Caki2 (cell line): Measurements from ENCODE around the gene FAM24B. TPM values are rescaled to one million over a fixed set of nuclear protein-coding genes. Genes with fewer than 3 reads are reported as not detected.
"Not testable (repeated sequence)": the region's sequence is repeated elsewhere in the genome, so short reads cannot be mapped to it uniquely, and the experiment has no call there.

Experiments used
- DNase-seq: peaks from one replicate; pipeline ENCODE4 v3.0.0-alpha.2; 2015; ENCODE audit warnings: low read depth
- in situ Hi-C: cut with HindIII; loops from 2 replicates; pipeline ENCODE4 v1.10.0; 2016; ENCODE audit warnings: low sequenced_read_pairs, low pct_unique_long_range_greater_than_20kb, mixed read lengths
- total RNA-seq: library from RNA; depleted of rRNA; stranded (reverse); fragments of >200 nt; shearing (Covaris generic); gene quantifications from 2 replicates; pipeline ENCODE4 v1.2.3, GENCODE V29; 2014; ENCODE audit warnings: low replicate concordance

Gene FAM24B
- total RNA-seq, 1 experiment from 2014 or later, result 2.5 TPM

GRCh38 chr10:122863216-122864193 lies 15.9 kb downstream of the FAM24B start:
- DNase-seq, result no peak
- in situ Hi-C loops, result no loop called here

DNA sequence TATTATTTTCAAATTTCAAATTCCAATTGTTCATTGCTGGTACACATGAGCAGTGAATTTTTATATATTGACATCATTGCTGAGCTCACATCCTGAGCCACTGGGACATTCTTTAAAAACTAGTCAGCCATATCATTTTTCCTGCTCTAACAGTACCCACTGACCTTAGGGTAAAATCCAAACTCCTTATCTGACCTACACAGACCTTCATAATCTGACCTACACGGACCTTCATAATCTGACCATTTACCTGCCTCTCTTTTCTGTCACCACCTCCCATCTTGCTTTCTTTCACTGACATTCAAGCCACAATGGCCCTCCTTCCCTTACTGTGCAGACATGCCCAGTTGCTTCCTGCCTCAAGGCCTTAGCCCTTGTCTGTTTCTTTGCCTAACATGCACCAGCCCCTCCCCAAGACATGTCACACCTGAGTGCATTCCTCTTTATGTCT lies 17.6 kb downstream of the FAM24B start:
- in situ Hi-C loops, result no loop called here
- DNase-seq, result peak; percentile 45

DNA sequence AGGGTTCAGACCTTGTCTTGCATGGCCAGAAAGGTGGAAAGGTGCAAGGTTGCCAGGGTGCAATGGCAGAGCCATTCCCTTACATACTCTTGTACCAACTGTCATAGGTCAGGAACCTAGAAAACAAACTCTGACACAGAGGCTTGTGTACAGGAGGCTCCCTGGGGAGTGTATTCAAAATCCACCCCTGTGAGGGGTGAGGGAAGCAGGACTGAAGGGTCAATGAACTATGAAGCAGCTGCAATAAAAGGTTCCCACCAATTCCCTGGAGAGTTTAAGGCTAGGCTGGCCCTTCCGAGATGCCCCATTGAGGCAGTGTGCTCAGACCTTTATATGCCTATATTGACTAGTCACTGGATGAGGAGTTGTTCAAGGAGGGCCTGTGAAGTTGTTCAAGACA lies 19.9 kb downstream of the FAM24B start:
- in situ Hi-C loops, result no loop called here
- no peak for DNase-seq

DNA sequence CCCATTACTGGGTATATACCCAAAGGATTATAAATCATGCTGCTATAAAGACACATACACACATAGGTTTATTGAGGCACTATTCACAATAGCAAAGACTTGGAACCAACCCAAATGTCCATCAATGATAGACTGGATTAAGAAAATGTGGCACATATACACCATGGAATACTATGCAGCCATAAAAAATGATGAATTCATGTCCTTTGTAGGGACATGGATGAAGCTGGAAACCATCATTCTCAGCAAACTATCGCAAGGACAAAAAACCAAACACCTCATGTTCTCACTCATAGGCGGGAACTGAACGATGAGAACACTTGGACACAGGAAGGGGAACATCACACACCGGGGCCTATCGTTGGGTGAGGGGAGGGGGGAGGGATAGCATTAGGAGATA lies 21.3 kb downstream of the FAM24B start:
- DNase-seq, in situ Hi-C loops: not testable (repeated sequence)

DNA sequence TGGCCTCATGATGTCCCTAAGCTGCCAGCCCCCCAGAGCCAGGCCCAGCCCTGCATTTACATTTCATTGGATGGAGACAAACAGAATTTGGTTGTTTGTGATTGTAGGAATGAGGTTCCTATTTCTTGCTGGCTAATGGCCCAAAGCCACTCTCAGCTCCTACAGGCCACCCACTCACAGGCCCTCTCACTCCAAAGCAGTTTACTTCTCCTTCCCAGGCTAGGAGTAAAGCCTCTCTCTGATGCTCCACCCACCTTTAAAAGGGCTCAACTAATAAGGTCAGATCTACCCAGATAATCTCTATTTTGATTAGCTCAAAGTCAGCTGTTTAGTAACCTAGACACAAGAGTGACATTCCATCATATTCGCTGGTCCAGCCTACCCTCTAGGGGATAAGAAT lies 22.5 kb downstream of the FAM24B start:
- in situ Hi-C loops, result no loop called here
- no peak for DNase-seq

GRCh38 chr10:122855745-122856144 lies 23.6 kb downstream of the FAM24B start:
- in situ Hi-C loops, result no loop called here
- no peak for DNase-seq

DNA sequence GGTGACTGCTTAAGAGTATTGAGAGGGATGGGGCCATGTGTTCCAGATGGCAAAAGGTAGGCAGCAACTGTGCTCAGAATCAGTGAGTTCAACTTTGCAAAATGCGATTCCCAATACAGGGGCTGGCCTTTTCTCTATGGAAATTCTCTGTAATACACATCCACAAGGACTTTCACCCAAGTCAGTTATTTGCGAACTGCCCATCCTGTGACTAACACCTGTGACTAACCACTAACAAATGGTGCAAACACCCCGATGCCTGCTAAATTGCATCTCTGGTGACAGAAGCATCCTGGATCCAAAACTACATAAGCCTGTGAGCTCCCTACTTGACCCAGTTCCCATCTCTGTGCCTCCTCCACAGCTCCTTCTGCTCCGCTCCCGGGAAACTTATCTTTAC lies 24.7 kb downstream of the FAM24B start:
- in situ Hi-C loops, result no loop called here
- peak; percentile 13 for DNase-seq

DNA sequence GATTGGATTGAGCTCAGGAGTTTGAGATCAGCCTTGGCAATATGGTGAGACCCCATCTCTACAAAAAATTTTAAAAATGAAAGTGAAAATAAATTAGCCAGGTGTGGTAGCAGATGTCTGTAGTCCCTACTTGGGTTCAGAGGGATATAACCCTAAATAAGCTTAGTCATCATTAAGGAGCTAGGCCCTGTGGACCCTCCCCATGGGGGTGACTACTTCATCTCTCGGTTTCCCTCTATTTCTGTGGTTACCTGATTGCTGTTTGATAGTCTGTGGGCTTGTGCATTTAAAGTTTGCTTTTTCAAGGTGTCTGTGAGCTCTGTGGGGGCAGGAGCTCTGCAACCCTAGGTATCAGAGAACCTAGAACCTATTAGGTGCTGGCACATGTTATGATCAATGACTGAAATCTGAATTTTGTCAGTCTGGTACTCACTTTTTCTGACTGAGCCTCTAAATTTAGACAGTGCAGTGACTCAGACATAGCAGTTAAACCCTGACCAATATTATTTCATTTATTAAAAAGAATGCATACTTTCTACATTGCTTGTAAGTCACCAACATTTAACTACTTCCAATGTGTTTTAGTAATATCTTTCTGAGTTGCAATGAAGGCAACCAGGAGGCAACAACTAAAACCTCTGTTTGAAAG lies 25.6 kb downstream of the FAM24B start:
- no peak for DNase-seq
- in situ Hi-C loops, result no loop called here

- in situ Hi-C loops, result no loop called here
- peak; percentile 39 for DNase-seq
Observed at GRCh38 chr10:122852261-122852660, 27.1 kb downstream of the FAM24B start.

GRCh38 chr10:122850705-122851640 lies 28.4 kb downstream of the FAM24B start:
- peak; percentile 35 for DNase-seq

GRCh38 chr10:122849900-122850605 lies 29.3 kb downstream of the FAM24B start:
- peak; percentile 42 for DNase-seq
- in situ Hi-C loops, result no loop called here

More at GRCh38 chr10:122850705-122851640, 28.4 kb downstream of the FAM24B start:
- in situ Hi-C loops, result no loop called here

DNA sequence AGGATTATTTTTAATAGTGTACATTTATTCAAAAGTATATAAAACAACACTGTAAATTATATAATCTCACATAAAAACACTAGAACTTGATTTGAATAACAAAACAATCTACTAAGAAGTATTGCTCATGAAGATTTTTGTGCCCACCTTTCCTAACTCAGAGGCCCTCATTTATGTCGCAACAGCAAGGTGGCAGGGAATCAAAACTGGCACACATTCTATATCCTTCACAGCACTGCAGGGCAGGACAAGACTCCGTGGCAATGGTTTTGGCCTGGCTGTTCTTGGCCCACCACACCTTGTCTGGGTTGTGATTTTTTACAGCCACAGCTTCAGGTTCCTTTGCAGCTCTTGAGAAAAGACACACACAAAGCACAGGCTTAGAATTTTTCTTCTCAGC lies 30.3 kb downstream of the FAM24B start:
- no peak for DNase-seq
- in situ Hi-C loops, result no loop called here

DNA sequence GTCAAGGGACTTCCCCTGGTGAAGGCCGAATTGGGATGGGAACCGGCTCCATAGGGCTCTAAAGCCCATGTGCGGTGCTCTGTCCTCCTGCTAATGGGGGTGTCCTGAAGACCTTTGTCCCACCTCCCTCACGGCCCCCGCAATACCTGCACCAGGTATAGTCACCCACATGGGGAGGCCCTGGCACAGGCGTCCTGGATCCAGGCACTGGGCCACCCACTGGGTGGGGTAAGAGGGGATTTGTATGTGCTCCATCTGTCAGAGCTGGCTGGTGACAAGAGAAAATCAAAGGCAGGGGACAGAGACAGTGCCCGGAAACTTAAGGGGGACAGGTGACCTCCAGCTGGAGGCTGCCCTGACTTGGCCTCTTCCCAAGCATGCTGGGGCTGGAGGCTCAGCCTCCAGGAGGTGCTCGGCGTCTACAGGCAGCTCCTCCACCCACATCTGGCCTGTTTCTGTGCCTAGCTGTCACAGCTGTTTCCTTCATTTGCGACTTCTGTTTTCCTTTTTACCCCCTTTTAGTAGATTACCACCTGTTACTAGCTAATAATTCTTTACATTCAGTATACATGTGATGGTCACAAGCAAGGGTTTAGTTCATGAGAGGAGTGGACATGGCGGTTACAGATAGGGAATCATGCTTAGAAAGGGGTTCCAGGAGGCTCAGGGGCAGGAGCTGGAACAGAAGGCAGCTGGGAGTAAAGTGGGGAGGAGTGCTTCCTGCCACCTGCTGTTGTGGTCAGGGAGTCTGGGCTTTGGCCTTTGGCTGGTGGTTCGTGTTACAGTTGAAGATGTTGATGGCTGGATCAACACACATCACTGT lies 31.4 kb downstream of the FAM24B start:
- no peak for DNase-seq
- in situ Hi-C loops, result no loop called here

- DNase-seq, result no peak
- in situ Hi-C loops, result no loop called here
Observed at GRCh38 chr10:122845783-122846332, 33.5 kb downstream of the FAM24B start, which contains the start of gene CUZD1. CUZD1 (minus strand) TSS chr10:122845857; CDS start chr10:122845843, 14 bp downstream.

DNA sequence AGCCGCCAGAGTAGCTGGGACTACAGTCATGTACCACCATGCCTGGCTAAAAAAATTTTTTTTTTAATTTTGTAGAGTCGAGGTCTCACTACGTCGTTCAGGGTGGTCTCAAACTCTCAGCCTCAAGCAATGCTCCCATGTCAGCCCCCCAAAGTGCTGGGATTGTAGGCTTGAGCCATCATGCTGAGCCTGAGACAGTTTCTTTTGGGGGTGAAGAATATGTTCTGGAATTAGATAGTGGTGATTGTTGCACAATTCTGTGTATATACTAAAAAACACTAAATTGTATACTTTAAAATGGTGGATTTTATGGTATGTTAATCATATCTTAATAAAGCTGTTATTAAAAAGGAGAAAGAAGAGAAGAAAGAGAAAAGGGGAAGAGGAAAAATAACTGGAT lies 35.2 kb downstream of the FAM24B start:
- in situ Hi-C loops, result no loop called here
- no peak for DNase-seq

DNA sequence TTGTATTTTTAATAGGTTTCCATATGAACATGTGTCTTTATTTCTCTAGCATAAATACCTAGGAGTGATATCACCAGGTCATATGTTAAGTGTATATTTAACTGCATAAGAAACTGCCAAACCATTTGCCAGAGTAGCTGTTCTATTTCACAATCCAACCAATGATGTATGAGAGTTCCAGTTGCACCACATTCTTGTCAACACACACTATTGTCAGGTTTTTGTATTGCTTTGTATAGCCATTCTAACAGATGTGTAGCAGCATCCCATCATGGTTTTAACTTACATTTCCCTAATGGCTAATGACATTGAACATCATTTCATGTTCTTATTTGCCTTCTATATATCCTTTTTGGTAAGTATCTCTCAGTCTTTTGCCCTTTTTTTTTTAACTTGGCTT lies 37.8 kb downstream of the FAM24B start:
- no peak for DNase-seq
- in situ Hi-C loops, result no loop called here

GRCh38 chr10:122839505-122839904 lies 39.9 kb downstream of the FAM24B start:
- in situ Hi-C loops, result no loop called here
- DNase-seq, result no peak
